PC-3 (cell line): ENCODE measurements around the gene RHEX. TPM values are rescaled to one million over a fixed set of nuclear protein-coding genes. Genes with fewer than 3 reads are reported as not detected.

Source experiments
- ATAC-seq: fragments of 200-7000 bp; cut with Tn5 transposase; 2 replicates; pipeline ENCODE4 v1.9.1; 2020; ENCODE audit warnings: mild to moderate bottlenecking, moderate library complexity
- BruUV-seq: library from RNA; stranded (reverse); fragments of 400-500 nt; replicated peaks from 2 replicates; lab custom pipeline; 2021; lab: Mats Ljungman, UMichigan
- CTCF ChIA-PET: fragments of 300-600 bp; sonication (Branson Sonifier 250); formaldehyde crosslinking; loops from one replicate; lab custom pipeline; 2022; ENCODE audit warnings: antibody characterized with exemption; lab: Charles Lee
- POLR2A ChIA-PET: fragments of 300-600 bp; sonication (Branson Sonifier 250); formaldehyde crosslinking; loops from one replicate; lab custom pipeline; 2022; ENCODE audit warnings: antibody characterized with exemption; ENCODE audit not compliant: unreplicated experiment; lab: Charles Lee
- DNase-seq: peaks from one replicate; pipeline ENCODE4 v3.0.0-alpha.2; 2015
- H2AFZ ChIP-seq: fragments of 300-600 bp; sonication (generic); 2 replicates; pipeline ENCODE4 v1.6.0; 2016; ENCODE audit warnings: antibody characterized with exemption, low read length
- H3F3A ChIP-seq: fragments of 300-600 bp; sonication (generic); one replicate; pipeline ENCODE4 v1.6.0; 2017; ENCODE audit warnings: antibody characterized with exemption, low read length, control low read depth, mild to moderate bottlenecking; ENCODE audit not compliant: unreplicated experiment
- H3K27ac ChIP-seq: fragments of 300-600 bp; sonication (generic); 2 replicates; pipeline ENCODE4 v1.5.1; 2016; ENCODE audit warnings: mild to moderate bottlenecking, low read length
- H3K27me3 ChIP-seq: fragments of 300-600 bp; sonication (generic); 2 replicates; pipeline ENCODE4 v1.6.1; 2016; ENCODE audit warnings: low read length, mixed read lengths
- H3K36me3 ChIP-seq: fragments of 300-600 bp; sonication (generic); 2 replicates; pipeline ENCODE4 v1.6.1; 2016; ENCODE audit warnings: low read depth, mixed run types, low read length, mixed read lengths
- H3K4me1 ChIP-seq: fragments of 300-600 bp; sonication (generic); 2 replicates; pipeline ENCODE4 v1.5.1; 2016; ENCODE audit warnings: low read length; ENCODE audit not compliant: insufficient read depth
- H3K4me2 ChIP-seq: fragments of 300-600 bp; sonication (generic); 2 replicates; pipeline ENCODE4 v1.6.0; 2016; ENCODE audit warnings: low read length
- H3K4me3 ChIP-seq: fragments of 300-600 bp; sonication (generic); 2 replicates; pipeline ENCODE4 v1.5.1; 2016; ENCODE audit warnings: mild to moderate bottlenecking, low read length, mixed read lengths
- H3K79me2 ChIP-seq: fragments of 300-600 bp; sonication (generic); 2 replicates; pipeline ENCODE4 v1.6.1; 2017; ENCODE audit warnings: low read length, mixed read lengths
- H3K9ac ChIP-seq: fragments of 300-600 bp; sonication (generic); 2 replicates; pipeline ENCODE4 v1.6.0; 2016; ENCODE audit warnings: mild to moderate bottlenecking, low read length
- H3K9me2 ChIP-seq: fragments of 300-600 bp; sonication (generic); replicated peaks from 2 replicates; pipeline ENCODE4 v1.6.1; 2016; ENCODE audit warnings: mixed run types, low read length, mixed read lengths
- H3K9me3 ChIP-seq: fragments of 300-600 bp; sonication (generic); 2 replicates; pipeline ENCODE4 v1.6.1; 2016; ENCODE audit warnings: low read length, mixed read lengths
- H4K20me1 ChIP-seq: fragments of 300-600 bp; sonication (generic); 2 replicates; pipeline ENCODE4 v1.6.1; 2016; ENCODE audit warnings: low read length, mixed read lengths
- CTCF ChIP-seq: fragments of 300-600 bp; sonication (generic); conservative IDR thresholded peaks from 2 replicates; pipeline ENCODE4 v1.5.1; 2017; ENCODE audit warnings: antibody characterized with exemption, low read depth, mild to moderate bottlenecking, low read length
- EZH2 ChIP-seq: fragments of 300-600 bp; sonication (generic); IDR thresholded peaks from one replicate; pipeline ENCODE4 v1.6.1; 2017; ENCODE audit warnings: antibody characterized with exemption, mild to moderate bottlenecking, low read length; ENCODE audit not compliant: unreplicated experiment
- EZH2phosphoT487 ChIP-seq: fragments of 300-600 bp; sonication (generic); IDR thresholded peaks from 2 replicates; pipeline ENCODE4 v1.6.1; 2018; ENCODE audit warnings: mild to moderate bottlenecking, antibody characterized with exemption, low read length, borderline replicate concordance
- intact Hi-C: fragments of 100-400 bp; cut with micrococcal nuclease; formaldehyde crosslinking; loops from 2 replicates; pipeline ENCODE4 v1.9.0; 2023
- total RNA-seq: library from RNA; depleted of rRNA; stranded (reverse); fragments of >200 nt; gene quantifications from 2 replicates; pipeline ENCODE4 v1.2.3, GENCODE V29; 2014

Gene RHEX
- total RNA-seq, 1 experiment from 2014 or later = not detected

- Histone ChIP-seq H3K36me3 (no peaks in the 10 kb centered on the region), H4K20me1 (no peaks in the 10 kb centered on the region), H3F3A (no peaks in the 10 kb centered on the region), H3K4me1 (peaks cover 19% of the 10 kb centered on the region), H3K4me3 (no peak overlapping the region), H3K27ac (no peak overlapping the region), H3K79me2 (no peaks in the 10 kb centered on the region), H3K27me3 (peaks cover 6% of the 10 kb centered on the region; the same call in 1 of the 2 replicates), H3K9ac (no peak overlapping the region), H2AFZ (no peak overlapping the region), H3K4me2 (no peak overlapping the region), H3K9me3 (no peaks in the 10 kb centered on the region), H3K9me2 (no peaks in the 10 kb centered on the region)
- no peak for TF ChIP-seq CTCF
- no peak for TF ChIP-seq EZH2
- TF ChIP-seq EZH2phosphoT487 = no peak
- ChIA-PET POLR2A (no interaction called here), CTCF (no interaction called here)
- intact Hi-C loops = no loop called here
- no peak for ATAC-seq
- no peak for DNase-seq
- no TSS peak for BruUV-seq
These were observed 47.7 kb upstream of the RHEX start for GRCh38 chr1:206005234-206005633.

GRCh38 chr1:206005778-206006180 is 47.2 kb upstream of the RHEX start:
- H3K27me3 ChIP-seq = peaks cover 6% of the 10 kb centered on the region; the same call in 1 of the 2 replicates
- H3K79me2 ChIP-seq = no peaks in the 10 kb centered on the region
- H3K9me2 ChIP-seq = no peaks in the 10 kb centered on the region
- CTCF ChIA-PET = no interaction called here
- H3K4me2 ChIP-seq = no peak overlapping the region
- H3K4me1 ChIP-seq = peaks cover 14% of the 10 kb centered on the region
- H4K20me1 ChIP-seq = no peaks in the 10 kb centered on the region
- no peak overlapping the region for H3K4me3 ChIP-seq
- BruUV-seq = no TSS peak
- POLR2A ChIA-PET = no interaction called here
- no peak for DNase-seq
- no peak overlapping the region for H3K27ac ChIP-seq
- no peaks in the 10 kb centered on the region for H3K9me3 ChIP-seq
- TF ChIP-seq EZH2 (no peak), EZH2phosphoT487 (no peak), CTCF (no peak)
- intact Hi-C loops = no loop called here
- no peak for ATAC-seq
- no peaks in the 10 kb centered on the region for H3F3A ChIP-seq
- H3K9ac ChIP-seq = no peak overlapping the region
- no peaks in the 10 kb centered on the region for H3K36me3 ChIP-seq
- H2AFZ ChIP-seq = no peak overlapping the region

- Histone ChIP-seq H3K27ac (no peak overlapping the region), H2AFZ (no peak overlapping the region), H3K9me3 (no peaks in the 10 kb centered on the region), H3F3A (no peaks in the 10 kb centered on the region), H3K9me2 (no peaks in the 10 kb centered on the region), H3K79me2 (no peaks in the 10 kb centered on the region), H3K4me1 (peaks cover 3% of the 10 kb centered on the region), H4K20me1 (no peaks in the 10 kb centered on the region), H3K9ac (no peak overlapping the region), H3K4me3 (no peak overlapping the region), H3K4me2 (no peak overlapping the region), H3K36me3 (no peaks in the 10 kb centered on the region), H3K27me3 (peaks cover 9% of the 10 kb centered on the region; the same call in 1 of the 2 replicates)
- no peak for ATAC-seq
- intact Hi-C loops = no loop called here
- ChIA-PET POLR2A (no interaction called here), CTCF (no interaction called here)
- DNase-seq = no peak
- BruUV-seq = no TSS peak
- TF ChIP-seq EZH2 (no peak), CTCF (no peak)
These were observed 46.0 kb upstream of the RHEX start for GRCh38 chr1:206006946-206007345.
